PFSK-1 (cell line): Measurements from ENCODE around the gene TNFRSF1B.

Experiments
- FOXP2 ChIP-seq: optimal IDR thresholded peaks from 2 replicates; pipeline ENCODE3; 2011; ENCODE audit warnings: borderline replicate concordance, control low read depth, inconsistent platforms; ENCODE audit not compliant: insufficient read depth; ENCODE audit errors: extremely low read length, extremely low read depth
- POLR2AphosphoS5 ChIP-seq: IDR thresholded peaks from 2 replicates; pipeline ENCODE4 v1.6.1; 2012; ENCODE audit warnings: low read depth, mild to moderate bottlenecking, control low read depth, low read length, moderate library complexity
- SIN3A ChIP-seq: IDR thresholded peaks from 2 replicates; pipeline ENCODE4 v1.6.1; 2012; ENCODE audit warnings: mild to moderate bottlenecking, low read length, moderate library complexity, borderline replicate concordance; ENCODE audit not compliant: insufficient read depth
- TAF1 ChIP-seq: IDR thresholded peaks from 2 replicates; pipeline ENCODE4 v1.6.1; 2012; ENCODE audit warnings: low read length, control low read depth, borderline replicate concordance; ENCODE audit not compliant: insufficient read depth
- TF ChIP-seq, protein P1 (sequence below), 2 experiments: IDR thresholded peaks; 2 replicates each; pipeline versions ENCODE4 v1.6.1 to v1.8.0; 2011 to 2012; ENCODE audit warnings: low read depth in 2 of 2, low read length in 2 of 2, control low read depth in 1 of 2, inconsistent platforms in 1 of 2, mild to moderate bottlenecking in 1 of 2, moderate library complexity in 1 of 2; ENCODE audit not compliant: insufficient read depth in 1 of 2

The TNFRSF1B gene

GRCh38 chr1:12169442-12170135, 2.8 kb downstream of the TNFRSF1B start:
- TF ChIP-seq FOXP2 (no peak), POLR2AphosphoS5 (no peak), TAF1 (no peak), SIN3A (no peak)
- TF ChIP-seq, protein P1, sequence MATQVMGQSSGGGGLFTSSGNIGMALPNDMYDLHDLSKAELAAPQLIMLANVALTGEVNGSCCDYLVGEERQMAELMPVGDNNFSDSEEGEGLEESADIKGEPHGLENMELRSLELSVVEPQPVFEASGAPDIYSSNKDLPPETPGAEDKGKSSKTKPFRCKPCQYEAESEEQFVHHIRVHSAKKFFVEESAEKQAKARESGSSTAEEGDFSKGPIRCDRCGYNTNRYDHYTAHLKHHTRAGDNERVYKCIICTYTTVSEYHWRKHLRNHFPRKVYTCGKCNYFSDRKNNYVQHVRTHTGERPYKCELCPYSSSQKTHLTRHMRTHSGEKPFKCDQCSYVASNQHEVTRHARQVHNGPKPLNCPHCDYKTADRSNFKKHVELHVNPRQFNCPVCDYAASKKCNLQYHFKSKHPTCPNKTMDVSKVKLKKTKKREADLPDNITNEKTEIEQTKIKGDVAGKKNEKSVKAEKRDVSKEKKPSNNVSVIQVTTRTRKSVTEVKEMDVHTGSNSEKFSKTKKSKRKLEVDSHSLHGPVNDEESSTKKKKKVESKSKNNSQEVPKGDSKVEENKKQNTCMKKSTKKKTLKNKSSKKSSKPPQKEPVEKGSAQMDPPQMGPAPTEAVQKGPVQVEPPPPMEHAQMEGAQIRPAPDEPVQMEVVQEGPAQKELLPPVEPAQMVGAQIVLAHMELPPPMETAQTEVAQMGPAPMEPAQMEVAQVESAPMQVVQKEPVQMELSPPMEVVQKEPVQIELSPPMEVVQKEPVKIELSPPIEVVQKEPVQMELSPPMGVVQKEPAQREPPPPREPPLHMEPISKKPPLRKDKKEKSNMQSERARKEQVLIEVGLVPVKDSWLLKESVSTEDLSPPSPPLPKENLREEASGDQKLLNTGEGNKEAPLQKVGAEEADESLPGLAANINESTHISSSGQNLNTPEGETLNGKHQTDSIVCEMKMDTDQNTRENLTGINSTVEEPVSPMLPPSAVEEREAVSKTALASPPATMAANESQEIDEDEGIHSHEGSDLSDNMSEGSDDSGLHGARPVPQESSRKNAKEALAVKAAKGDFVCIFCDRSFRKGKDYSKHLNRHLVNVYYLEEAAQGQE (IDR thresholded peaks at IDR 0.05; ENCODE audit: insufficient read depth in 1 of 2, low read depth in 2 of 2, low read length in 2 of 2) = no peak

GRCh38 chr1:12170263-12170671, 3.5 kb downstream of the TNFRSF1B start:
- TF ChIP-seq POLR2AphosphoS5 (no peak), FOXP2 (no peak), TAF1 (no peak), SIN3A (no peak)
- TF ChIP-seq, protein P1 (IDR thresholded peaks at IDR 0.05; ENCODE audit: insufficient read depth in 1 of 2, low read depth in 2 of 2, low read length in 2 of 2) = no peak

DNA sequence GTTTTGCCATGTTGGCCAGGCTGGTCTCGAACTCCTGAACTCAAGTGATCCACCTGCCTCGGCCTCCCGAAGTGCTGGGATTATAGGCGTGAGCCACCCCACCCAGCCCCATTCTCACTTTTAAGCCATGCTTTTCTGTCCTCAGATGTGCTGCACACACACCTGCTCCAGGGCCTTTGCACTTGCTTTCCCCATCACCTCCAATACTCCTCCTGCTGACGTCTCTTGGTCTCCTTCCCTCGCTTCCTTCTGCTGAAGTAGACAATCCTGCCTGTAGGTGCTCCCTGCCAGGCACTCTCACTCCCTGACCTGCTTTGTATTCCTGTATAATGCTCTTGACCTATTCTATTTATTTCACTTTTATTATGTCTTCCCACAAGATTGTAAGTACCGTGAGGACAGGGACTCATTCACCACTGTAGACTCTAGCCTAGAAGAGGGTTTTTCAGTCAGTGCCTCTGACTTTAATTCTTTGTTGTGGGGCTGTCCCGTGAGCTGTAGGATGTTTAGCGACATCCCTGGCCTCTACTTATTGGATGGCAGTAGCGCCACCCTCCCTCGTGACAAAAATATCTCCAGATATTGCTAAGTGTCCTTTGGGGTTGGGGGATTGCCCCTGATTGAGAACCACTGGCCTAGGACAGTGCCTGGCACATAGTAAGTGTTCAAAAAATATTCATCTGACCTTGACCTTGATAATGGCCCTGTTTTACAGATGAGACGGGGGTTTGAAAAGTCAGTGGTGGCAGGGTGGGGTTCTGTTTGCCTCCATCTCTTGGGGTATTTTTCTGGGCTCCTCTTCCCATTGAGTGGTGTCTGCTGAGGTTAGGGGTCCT, 4.6 kb downstream of the TNFRSF1B start:
- no peak for TF ChIP-seq FOXP2
- no peak for TF ChIP-seq POLR2AphosphoS5
- TF ChIP-seq, protein P1 (IDR thresholded peaks at IDR 0.05; ENCODE audit: insufficient read depth in 1 of 2, low read depth in 2 of 2, low read length in 2 of 2) = no peak
- no peak for TF ChIP-seq SIN3A
- no peak for TF ChIP-seq TAF1

GRCh38 chr1:12172042-12172851, 5.5 kb downstream of the TNFRSF1B start:
- TF ChIP-seq SIN3A (no peak), TAF1 (no peak), POLR2AphosphoS5 (no peak), FOXP2 (no peak)
- TF ChIP-seq, protein P1 (IDR thresholded peaks at IDR 0.05; ENCODE audit: insufficient read depth in 1 of 2, low read depth in 2 of 2, low read length in 2 of 2) = no peak
